Measurements from ENCODE around the gene CNKSR1. TPM values are rescaled to one million over a fixed set of nuclear protein-coding genes. Genes with fewer than 3 reads are reported as not detected.

Gene CNKSR1
- total and polyA plus RNA-seq, 2 donors (not counting 1 experiment from before 2014, with no cell fraction given): not detected

GRCh38 chr1:26169669-26170471 is 7.4 kb upstream of the CNKSR1 start, which contains the start of gene ZNF593:
TSS of gene ZNF593 (plus strand) at chr1:26169908. CDS start at chr1:26169984, 76 bp downstream.
- Histone ChIP-seq H3K27me3 (ENCODE audit: control insufficient read depth, insufficient read depth, low read length) (no peaks in the 10 kb centered on the region), H4K20me1 (ENCODE audit: control insufficient read depth, extremely low read depth, insufficient read depth, low read length) (no peaks in the 10 kb centered on the region), H2AFZ (ENCODE audit: low read length) (peak within 1 kb of the TSS; percentile 75), H3K4me3 (replicated peaks in 1 of 4; ENCODE audit: control extremely low read depth in 1 of 4, insufficient read depth in 1 of 4, low read depth in 3 of 4, low read length in 4 of 4) (peak within 1 kb of the TSS; percentile 80 to 94 (median 84)), H3K4me2 (ENCODE audit: extremely low read depth, insufficient read depth, low read length) (peak within 1 kb of the TSS; percentile 97), H3K9ac (ENCODE audit: insufficient read depth, low read length) (peak within 1 kb of the TSS; percentile 95), H3K36me3 (ENCODE audit: control insufficient read depth, insufficient read depth, low read length) (peaks cover 3% of the 10 kb centered on the region), H3K27ac (ENCODE audit: insufficient read depth, low read length) (peak within 1 kb of the TSS; percentile 84), H3K4me1 (ENCODE audit: control insufficient read depth, extremely low read depth, insufficient read depth, low read length) (peaks cover 4% of the 10 kb centered on the region), H3K9me3 (ENCODE audit: control insufficient read depth, insufficient read depth, low read depth, low read length) (no peaks in the 10 kb centered on the region), H3K79me2 (ENCODE audit: control insufficient read depth, insufficient read depth, low read length) (peaks cover 6% of the 10 kb centered on the region)
- TF ChIP-seq EZH2 (IDR thresholded peaks at IDR 0.05; ENCODE audit: low read length, missing control alignments) (no peak), CTCF (conservative IDR thresholded peaks at IDR 0.05 in 1 of 2, IDR thresholded peaks at IDR 0.05 in 1 of 2; ENCODE audit: low read depth in 1 of 2, low read length in 2 of 2) (peak; percentile 73 to 86)
- DNase-seq (ENCODE audit: low read depth in 2 of 2): peak; percentile 88 to 92

GRCh38 chr1:26170472-26170821 is 6.8 kb upstream of the CNKSR1 start:
- no peak for DNase-seq (ENCODE audit: low read depth in 2 of 2)
- Histone ChIP-seq H3K27ac (ENCODE audit: insufficient read depth, low read length) (peak overlapping the region; percentile 84), H3K4me3 (replicated peaks in 1 of 4; ENCODE audit: control extremely low read depth in 1 of 4, insufficient read depth in 1 of 4, low read depth in 3 of 4, low read length in 4 of 4) (peak overlapping the region; percentile 80 to 94 (median 84)), H3K4me1 (ENCODE audit: control insufficient read depth, extremely low read depth, insufficient read depth, low read length) (peaks cover 4% of the 10 kb centered on the region), H3K36me3 (ENCODE audit: control insufficient read depth, insufficient read depth, low read length) (peaks cover 3% of the 10 kb centered on the region), H3K9ac (ENCODE audit: insufficient read depth, low read length) (peak overlapping the region; percentile 95), H3K79me2 (ENCODE audit: control insufficient read depth, insufficient read depth, low read length) (peaks cover 6% of the 10 kb centered on the region), H3K4me2 (ENCODE audit: extremely low read depth, insufficient read depth, low read length) (peak overlapping the region; percentile 97), H3K9me3 (ENCODE audit: control insufficient read depth, insufficient read depth, low read depth, low read length) (no peaks in the 10 kb centered on the region), H3K27me3 (ENCODE audit: control insufficient read depth, insufficient read depth, low read length) (no peaks in the 10 kb centered on the region), H2AFZ (ENCODE audit: low read length) (peak overlapping the region; percentile 75), H4K20me1 (ENCODE audit: control insufficient read depth, extremely low read depth, insufficient read depth, low read length) (no peaks in the 10 kb centered on the region)
- no peak for TF ChIP-seq EZH2 (IDR thresholded peaks at IDR 0.05; ENCODE audit: low read length, missing control alignments)
- no peak for TF ChIP-seq CTCF (conservative IDR thresholded peaks at IDR 0.05 in 1 of 2, IDR thresholded peaks at IDR 0.05 in 1 of 2; ENCODE audit: low read depth in 1 of 2, low read length in 2 of 2)

- DNase-seq (ENCODE audit: low read depth in 2 of 2): no peak
- H3K4me1 ChIP-seq (ENCODE audit: control insufficient read depth, extremely low read depth, insufficient read depth, low read length): peaks cover 4% of the 10 kb centered on the region
- peak within 1 kb of the TSS; percentile 80 to 94 (median 84) for H3K4me3 ChIP-seq (replicated peaks in 1 of 4; ENCODE audit: control extremely low read depth in 1 of 4, insufficient read depth in 1 of 4, low read depth in 3 of 4, low read length in 4 of 4)
- no peak within 1 kb of the TSS for H3K9ac ChIP-seq (ENCODE audit: insufficient read depth, low read length)
- H3K36me3 ChIP-seq (ENCODE audit: control insufficient read depth, insufficient read depth, low read length): peaks cover 3% of the 10 kb centered on the region
- H3K27ac ChIP-seq (ENCODE audit: insufficient read depth, low read length): no peak within 1 kb of the TSS
- no peaks in the 10 kb centered on the region for H3K9me3 ChIP-seq (ENCODE audit: control insufficient read depth, insufficient read depth, low read depth, low read length)
- H4K20me1 ChIP-seq (ENCODE audit: control insufficient read depth, extremely low read depth, insufficient read depth, low read length): no peaks in the 10 kb centered on the region
- no peak within 1 kb of the TSS for H2AFZ ChIP-seq (ENCODE audit: low read length)
- H3K79me2 ChIP-seq (ENCODE audit: control insufficient read depth, insufficient read depth, low read length): peaks cover 6% of the 10 kb centered on the region
- TF ChIP-seq EZH2 (IDR thresholded peaks at IDR 0.05; ENCODE audit: low read length, missing control alignments): no peak
- TF ChIP-seq CTCF (conservative IDR thresholded peaks at IDR 0.05 in 1 of 2, IDR thresholded peaks at IDR 0.05 in 1 of 2; ENCODE audit: low read depth in 1 of 2, low read length in 2 of 2): no peak
- no peaks in the 10 kb centered on the region for H3K27me3 ChIP-seq (ENCODE audit: control insufficient read depth, insufficient read depth, low read length)
- peak within 1 kb of the TSS; percentile 97 for H3K4me2 ChIP-seq (ENCODE audit: extremely low read depth, insufficient read depth, low read length)
Measured at GRCh38 chr1:26171084-26172072, 5.9 kb upstream of the CNKSR1 start, which contains the start of gene ZNF593OS. TSS of gene ZNF593OS (minus strand) at chr1:26171832. CDS start at chr1:26171661, 171 bp downstream.

All from fibroblast of lung (primary cell).